HL-60 (cell line): ENCODE measurements around the gene SLC8A2.

Experiments used
- POLR2AphosphoS5 ChIP-seq: IDR thresholded peaks from 2 replicates; pipeline ENCODE4 v1.6.1; 2012; ENCODE audit warnings: low read depth
- TF ChIP-seq, protein P1 (sequence below): IDR thresholded peaks from one replicate; pipeline ENCODE4 v1.5.1; 2011; ENCODE audit warnings: low read length, control low read depth, inconsistent platforms; ENCODE audit not compliant: insufficient read depth

DNA sequence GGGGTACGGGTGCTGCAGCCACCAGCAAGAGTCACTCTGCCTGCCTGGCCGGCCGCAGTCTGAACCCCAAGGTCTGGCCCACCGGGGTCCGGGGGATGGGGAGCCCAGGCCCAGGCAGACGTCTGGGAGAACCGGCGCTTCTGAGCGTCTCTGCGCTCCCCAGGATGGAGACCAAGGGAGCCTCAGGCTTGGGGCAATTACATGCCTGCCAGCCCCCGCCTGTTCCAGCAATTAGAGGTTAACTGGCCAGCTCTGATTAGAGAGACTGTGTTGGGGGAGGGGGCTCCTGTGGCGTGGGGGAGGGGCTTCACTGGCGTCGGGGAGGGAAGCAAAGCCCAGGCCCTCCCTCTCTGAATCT, 64.3 kb downstream of the SLC8A2 start:
- TF ChIP-seq, protein P1, sequence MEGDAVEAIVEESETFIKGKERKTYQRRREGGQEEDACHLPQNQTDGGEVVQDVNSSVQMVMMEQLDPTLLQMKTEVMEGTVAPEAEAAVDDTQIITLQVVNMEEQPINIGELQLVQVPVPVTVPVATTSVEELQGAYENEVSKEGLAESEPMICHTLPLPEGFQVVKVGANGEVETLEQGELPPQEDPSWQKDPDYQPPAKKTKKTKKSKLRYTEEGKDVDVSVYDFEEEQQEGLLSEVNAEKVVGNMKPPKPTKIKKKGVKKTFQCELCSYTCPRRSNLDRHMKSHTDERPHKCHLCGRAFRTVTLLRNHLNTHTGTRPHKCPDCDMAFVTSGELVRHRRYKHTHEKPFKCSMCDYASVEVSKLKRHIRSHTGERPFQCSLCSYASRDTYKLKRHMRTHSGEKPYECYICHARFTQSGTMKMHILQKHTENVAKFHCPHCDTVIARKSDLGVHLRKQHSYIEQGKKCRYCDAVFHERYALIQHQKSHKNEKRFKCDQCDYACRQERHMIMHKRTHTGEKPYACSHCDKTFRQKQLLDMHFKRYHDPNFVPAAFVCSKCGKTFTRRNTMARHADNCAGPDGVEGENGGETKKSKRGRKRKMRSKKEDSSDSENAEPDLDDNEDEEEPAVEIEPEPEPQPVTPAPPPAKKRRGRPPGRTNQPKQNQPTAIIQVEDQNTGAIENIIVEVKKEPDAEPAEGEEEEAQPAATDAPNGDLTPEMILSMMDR, result no peak
- TF ChIP-seq POLR2AphosphoS5, result no peak
